ENCODE results near the gene RPS6KA4. TPM values are rescaled to one million over a fixed set of nuclear protein-coding genes. Genes with fewer than 3 reads are reported as not detected.

The RPS6KA4 gene
- polyA plus RNA-seq, 1 donor (not counting 4 experiments of a cell fraction or from before 2014, with no cell fraction given), result 52.4 TPM

DNA sequence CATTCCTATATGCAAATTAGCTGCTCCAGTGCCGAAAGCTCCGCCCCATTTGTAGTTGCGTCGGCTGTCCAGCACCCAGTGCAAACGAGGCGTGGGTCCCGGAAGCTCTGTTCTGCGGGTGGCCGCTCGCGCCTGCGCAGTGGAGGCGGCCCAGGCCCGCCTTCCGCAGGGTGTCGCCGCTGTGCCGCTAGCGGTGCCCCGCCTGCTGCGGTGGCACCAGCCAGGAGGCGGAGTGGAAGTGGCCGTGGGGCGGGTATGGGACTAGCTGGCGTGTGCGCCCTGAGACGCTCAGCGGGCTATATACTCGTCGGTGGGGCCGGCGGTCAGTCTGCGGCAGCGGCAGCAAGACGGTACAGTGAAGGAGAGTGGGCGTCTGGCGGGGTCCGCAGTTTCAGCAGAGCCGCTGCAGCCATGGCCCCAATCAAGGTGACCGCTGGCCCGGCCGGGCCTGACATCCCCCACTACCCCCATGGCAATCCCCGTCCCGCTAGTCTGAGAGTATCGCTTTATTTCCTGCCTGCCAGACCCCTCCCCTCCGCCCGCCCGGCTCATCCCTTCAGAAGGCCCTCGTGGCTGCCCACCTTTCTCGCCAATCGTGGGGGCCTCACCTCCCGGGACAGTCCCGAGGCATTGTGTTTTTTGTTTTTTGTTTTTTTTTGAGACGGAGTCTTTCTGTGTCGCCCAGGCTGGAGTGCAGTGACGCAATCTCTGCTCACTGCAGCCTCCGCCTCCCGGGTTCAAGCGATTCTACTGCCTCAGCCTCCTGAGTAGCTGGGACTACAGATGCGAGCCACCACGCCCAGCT lies 40.8 kb upstream of the RPS6KA4 start, which contains the start of gene PRDX5:
Gene PRDX5 (plus strand): TSS at position 161 of the 805 bp plus-strand sequence. CDS start 95 bp downstream, at position 256.
- Histone ChIP-seq H3K79me2 (ENCODE audit: control insufficient read depth, insufficient read depth, low read length) (peaks cover 31% of the 10 kb centered on the region), H3K9me3 (ENCODE audit: control insufficient read depth, low read depth, low read length) (no peaks in the 10 kb centered on the region), H3K4me1 (ENCODE audit: control insufficient read depth, extremely low read depth, insufficient read depth, low read length) (peaks cover 49% of the 10 kb centered on the region), H3K9ac (ENCODE audit: control insufficient read depth, extremely low read depth, insufficient read depth, low read length) (peak within 1 kb of the TSS; percentile 90), H2AFZ (ENCODE audit: control insufficient read depth, low read length) (peak within 1 kb of the TSS; percentile 23), H3K4me3 (ENCODE audit: control insufficient read depth in 2 of 3, extremely low read depth in 1 of 3, insufficient read depth in 2 of 3, low read depth in 1 of 3, low read length in 3 of 3) (peak within 1 kb of the TSS; percentile 56 to 83 (median 72)), H3K36me3 (ENCODE audit: control insufficient read depth in 2 of 2, extremely low read depth in 1 of 2, insufficient read depth in 2 of 2, low read length in 2 of 2) (peaks cover 30 to 39% of the 10 kb centered on the region in 2 experiments), H4K20me1 (ENCODE audit: control insufficient read depth, extremely low read depth, insufficient read depth, low read length) (no peaks in the 10 kb centered on the region), H3K27me3 (ENCODE audit: control insufficient read depth, extremely low read depth, insufficient read depth, low read length) (no peaks in the 10 kb centered on the region), H3K4me2 (ENCODE audit: control insufficient read depth, extremely low read depth, insufficient read depth, low read depth, low read length) (peak within 1 kb of the TSS; percentile 64), H3K27ac (ENCODE audit: control insufficient read depth, insufficient read depth, low read length) (peak within 1 kb of the TSS; percentile 81), H3K9me1 (ENCODE audit: control insufficient read depth, extremely low read depth, insufficient read depth, low read length) (peaks cover 2% of the 10 kb centered on the region)
- DNase-seq (ENCODE audit: low read depth, low spot score) (peak; percentile 84), FAIRE-seq (peak; percentile 57)
- TF ChIP-seq EZH2 (IDR thresholded peaks at IDR 0.05; ENCODE audit: low read length), result no peak
- TF ChIP-seq, protein P1, sequence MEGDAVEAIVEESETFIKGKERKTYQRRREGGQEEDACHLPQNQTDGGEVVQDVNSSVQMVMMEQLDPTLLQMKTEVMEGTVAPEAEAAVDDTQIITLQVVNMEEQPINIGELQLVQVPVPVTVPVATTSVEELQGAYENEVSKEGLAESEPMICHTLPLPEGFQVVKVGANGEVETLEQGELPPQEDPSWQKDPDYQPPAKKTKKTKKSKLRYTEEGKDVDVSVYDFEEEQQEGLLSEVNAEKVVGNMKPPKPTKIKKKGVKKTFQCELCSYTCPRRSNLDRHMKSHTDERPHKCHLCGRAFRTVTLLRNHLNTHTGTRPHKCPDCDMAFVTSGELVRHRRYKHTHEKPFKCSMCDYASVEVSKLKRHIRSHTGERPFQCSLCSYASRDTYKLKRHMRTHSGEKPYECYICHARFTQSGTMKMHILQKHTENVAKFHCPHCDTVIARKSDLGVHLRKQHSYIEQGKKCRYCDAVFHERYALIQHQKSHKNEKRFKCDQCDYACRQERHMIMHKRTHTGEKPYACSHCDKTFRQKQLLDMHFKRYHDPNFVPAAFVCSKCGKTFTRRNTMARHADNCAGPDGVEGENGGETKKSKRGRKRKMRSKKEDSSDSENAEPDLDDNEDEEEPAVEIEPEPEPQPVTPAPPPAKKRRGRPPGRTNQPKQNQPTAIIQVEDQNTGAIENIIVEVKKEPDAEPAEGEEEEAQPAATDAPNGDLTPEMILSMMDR (optimal IDR thresholded peaks at IDR 0.05 in 1 of 3, IDR thresholded peaks at IDR 0.05 in 1 of 3, conservative IDR thresholded peaks at IDR 0.05 in 1 of 3; ENCODE audit: extremely low read depth in 1 of 3, insufficient read depth in 2 of 3, low read length in 3 of 3), result peak; percentile 18 to 84 (median 45)
- dilution Hi-C loops (cut with MboI; ENCODE audit: extremely low pct_ligation_motif_present, low sequenced_read_pairs), result no loop called here

DNA sequence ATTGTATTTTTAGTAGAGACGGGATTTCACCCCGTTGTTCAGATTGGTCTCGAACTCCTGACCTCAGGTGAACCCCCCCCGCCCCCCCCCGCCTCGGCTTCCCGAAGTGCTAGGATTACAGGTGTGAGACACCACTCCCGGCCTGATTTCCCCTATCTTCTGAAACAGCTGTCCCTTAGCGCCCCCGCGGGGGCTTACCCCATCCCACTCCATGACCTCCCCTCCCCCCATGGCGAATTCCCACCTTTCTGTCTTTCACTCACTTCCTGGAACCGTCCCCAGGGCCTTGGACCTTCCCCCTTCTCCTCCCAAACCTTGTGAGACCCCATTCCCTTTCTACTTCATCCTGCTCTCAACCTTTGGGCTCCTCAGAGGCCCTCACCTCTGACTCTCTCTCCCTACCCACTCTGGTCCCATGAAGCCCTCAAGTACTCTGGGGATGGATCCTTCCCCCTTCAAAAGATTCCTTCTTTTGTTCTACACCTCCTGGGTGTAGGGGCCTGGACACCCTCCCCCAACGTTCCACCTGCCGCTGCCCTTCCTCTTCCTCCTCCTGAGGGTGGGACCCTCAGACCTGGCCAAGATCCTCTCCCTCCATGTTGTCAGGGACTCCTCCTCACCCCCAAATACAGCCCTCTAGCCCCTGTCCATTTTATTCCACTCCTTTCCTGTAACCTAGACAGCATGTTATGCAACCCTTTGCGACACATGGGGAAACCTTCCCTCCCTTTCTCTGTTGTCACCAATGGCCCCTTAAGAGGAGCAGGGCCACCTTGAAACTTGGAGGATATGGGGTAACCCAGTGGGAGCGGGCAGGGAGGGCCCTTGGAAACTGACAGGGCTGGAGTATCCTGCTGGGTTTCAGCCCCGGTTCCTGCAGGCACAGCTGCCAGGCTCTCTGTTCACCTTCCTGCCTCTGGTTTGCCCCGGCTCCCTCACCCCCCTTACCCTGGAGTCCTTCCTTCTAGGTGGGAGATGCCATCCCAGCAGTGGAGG lies 39.9 kb upstream of the RPS6KA4 start:
- Histone ChIP-seq H2AFZ (ENCODE audit: control insufficient read depth, low read length) (no peak overlapping the region), H4K20me1 (ENCODE audit: control insufficient read depth, extremely low read depth, insufficient read depth, low read length) (no peaks in the 10 kb centered on the region), H3K4me3 (ENCODE audit: control insufficient read depth in 2 of 3, extremely low read depth in 1 of 3, insufficient read depth in 2 of 3, low read depth in 1 of 3, low read length in 3 of 3) (peak overlapping the region; percentile 56 to 83 (median 72)), H3K27me3 (ENCODE audit: control insufficient read depth, extremely low read depth, insufficient read depth, low read length) (no peaks in the 10 kb centered on the region), H3K4me2 (ENCODE audit: control insufficient read depth, extremely low read depth, insufficient read depth, low read depth, low read length) (peak overlapping the region; percentile 64), H3K79me2 (ENCODE audit: control insufficient read depth, insufficient read depth, low read length) (peaks cover 31% of the 10 kb centered on the region), H3K9me1 (ENCODE audit: control insufficient read depth, extremely low read depth, insufficient read depth, low read length) (peaks cover 2% of the 10 kb centered on the region), H3K36me3 (ENCODE audit: control insufficient read depth in 2 of 2, extremely low read depth in 1 of 2, insufficient read depth in 2 of 2, low read length in 2 of 2) (peaks cover 34 to 38% of the 10 kb centered on the region in 2 experiments), H3K9ac (ENCODE audit: control insufficient read depth, extremely low read depth, insufficient read depth, low read length) (peak overlapping the region; percentile 90), H3K4me1 (ENCODE audit: control insufficient read depth, extremely low read depth, insufficient read depth, low read length) (peaks cover 54% of the 10 kb centered on the region), H3K9me3 (ENCODE audit: control insufficient read depth, low read depth, low read length) (no peaks in the 10 kb centered on the region), H3K27ac (ENCODE audit: control insufficient read depth, insufficient read depth, low read length) (peak overlapping the region; percentile 81)
- dilution Hi-C loops (cut with MboI; ENCODE audit: extremely low pct_ligation_motif_present, low sequenced_read_pairs), result no loop called here
- TF ChIP-seq EZH2 (IDR thresholded peaks at IDR 0.05; ENCODE audit: low read length), result no peak
- TF ChIP-seq, protein P1 (optimal IDR thresholded peaks at IDR 0.05 in 1 of 3, IDR thresholded peaks at IDR 0.05 in 1 of 3, conservative IDR thresholded peaks at IDR 0.05 in 1 of 3; ENCODE audit: extremely low read depth in 1 of 3, insufficient read depth in 2 of 3, low read length in 3 of 3), result no peak
- DNase-seq (ENCODE audit: low read depth, low spot score), result no peak
- FAIRE-seq, result no peak
